Lower leg skin (tissue), 3 donors: Measurements from ENCODE around the gene SLC40A1.

Experiments
- CTCF ChIP-seq, 3 donors: fragments of 450-650 bp; IDR thresholded peaks; one replicate each; pipeline ENCODE4 v1.5.1; 2016; ENCODE audit warnings: antibody characterized with exemption in 3 of 3, mild to moderate bottlenecking in 3 of 3, moderate library complexity in 2 of 3
- POLR2A ChIP-seq, 2 donors: fragments of 450-650 bp; IDR thresholded peaks; one replicate each; pipeline ENCODE4 v1.6.1; 2016 to 2017; ENCODE audit warnings: antibody characterized with exemption in 2 of 2, mild to moderate bottlenecking in 1 of 2, moderate library complexity in 1 of 2

GRCh38 chr2:189592353-189592984 lies 11.9 kb upstream of the SLC40A1 start:
- no peak for TF ChIP-seq CTCF (IDR thresholded peaks at IDR 0.05)
- TF ChIP-seq POLR2A (IDR thresholded peaks at IDR 0.05) = no peak
